IMR-90 (cell line): ENCODE results near the gene EGFR. TPM values are rescaled to one million over a fixed set of nuclear protein-coding genes. Genes with fewer than 3 reads are reported as not detected.

Source experiments
- ATAC-seq: fragments of 200-7000 bp; cut with Tn5 transposase; 2 replicates; pipeline ENCODE4 v1.9.1; 2020; ENCODE audit warnings: low read depth, mild to moderate bottlenecking, moderate library complexity
- BruUV-seq: library from RNA; stranded (reverse); fragments of 400-500 nt; replicated peaks from 2 replicates; lab custom pipeline; 2021; lab: Mats Ljungman, UMichigan
- CTCF ChIA-PET: fragments of 300-600 bp; formaldehyde crosslinking; extraction: SDS; loops from one replicate; lab custom pipeline; 2021; ENCODE audit warnings: antibody characterized with exemption; lab: Yijun Ruan, JAX
- POLR2A ChIA-PET: fragments of 300-600 bp; sonication (Branson Sonifier 250); formaldehyde crosslinking; loops from one replicate; lab custom pipeline; 2022; ENCODE audit warnings: antibody characterized with exemption; ENCODE audit not compliant: unreplicated experiment; lab: Charles Lee
- DNase-seq: peaks from one replicate; pipeline ENCODE4 v3.0.0; 2013
- H2AFZ ChIP-seq: replicated peaks from 2 replicates; pipeline ENCODE3; 2013; ENCODE audit warnings: low read length, mild to moderate bottlenecking; ENCODE audit not compliant: poor library complexity
- H2AK5ac ChIP-seq: 2 replicates; pipeline ENCODE4 v1.6.1; 2013; ENCODE audit warnings: low read depth, low read length, inconsistent platforms
- H2AK9ac ChIP-seq: replicated peaks from 2 replicates; pipeline ENCODE3; 2013; ENCODE audit warnings: mild to moderate bottlenecking, low read depth, low read length, moderate library complexity; ENCODE audit not compliant: poor library complexity
- H2BK120ac ChIP-seq: 2 replicates; pipeline ENCODE4 v1.6.1; 2013; ENCODE audit warnings: low read depth, low read length, inconsistent platforms
- H2BK15ac ChIP-seq: 3 replicates; pipeline ENCODE4 v1.6.1; 2013; ENCODE audit warnings: low read depth, low read length, inconsistent platforms
- H2BK20ac ChIP-seq: 2 replicates; pipeline ENCODE4 v1.6.1; 2013; ENCODE audit warnings: low read depth, mild to moderate bottlenecking, inconsistent platforms, low read length, moderate library complexity
- H2BK5ac ChIP-seq: 2 replicates; pipeline ENCODE4 v1.6.1; 2013; ENCODE audit warnings: mild to moderate bottlenecking, low read depth, low read length, inconsistent platforms; ENCODE audit not compliant: poor library complexity, severe bottlenecking
- H3K14ac ChIP-seq: replicated peaks from 2 replicates; pipeline ENCODE4 v1.6.1; 2013; ENCODE audit warnings: low read depth, low read length, inconsistent platforms
- H3K18ac ChIP-seq: 2 replicates; pipeline ENCODE4 v1.6.1; 2013; ENCODE audit warnings: low read depth, low read length, control low read depth
- H3K23ac ChIP-seq: 2 replicates; pipeline ENCODE4 v1.6.1; 2013; ENCODE audit warnings: low read depth, low read length, inconsistent platforms
- H3K27ac ChIP-seq: 2 replicates; pipeline ENCODE4 v1.5.1; 2013; ENCODE audit warnings: mild to moderate bottlenecking, control low read depth, low read length; ENCODE audit not compliant: insufficient read depth
- H3K27me3 ChIP-seq: 2 replicates; pipeline ENCODE4 v1.6.1; 2013; ENCODE audit warnings: low read length; ENCODE audit not compliant: control insufficient read depth, insufficient read depth
- H3K36me3 ChIP-seq: 2 replicates; pipeline ENCODE4 v1.6.1; 2013; ENCODE audit warnings: low read length, mixed read lengths; ENCODE audit not compliant: control insufficient read depth, insufficient read depth
- H3K4ac ChIP-seq: 2 replicates; pipeline ENCODE4 v1.6.1; 2013; ENCODE audit warnings: low read depth, low read length, inconsistent platforms
- H3K4me1 ChIP-seq: 2 replicates; pipeline ENCODE4 v1.6.1; 2013; ENCODE audit warnings: low read length, mixed read lengths; ENCODE audit not compliant: control insufficient read depth, insufficient read depth
- H3K4me2 ChIP-seq: 2 replicates; pipeline ENCODE4 v1.6.1; 2013; ENCODE audit warnings: low read depth, mild to moderate bottlenecking, control low read depth, low read length, moderate library complexity
- H3K4me3 ChIP-seq: 2 replicates; pipeline ENCODE4 v1.5.1; 2013; ENCODE audit warnings: low read depth, mild to moderate bottlenecking, control low read depth, low read length, moderate library complexity; ENCODE audit not compliant: insufficient read depth
- H3K56ac ChIP-seq: 2 replicates; pipeline ENCODE4 v1.6.1; 2013; ENCODE audit warnings: low read length, inconsistent platforms; ENCODE audit not compliant: insufficient read depth; ENCODE audit errors: extremely low read depth
- H3K79me1 ChIP-seq, 2 experiments: 2 replicates each; pipeline ENCODE4 v1.6.1; 2013; ENCODE audit warnings: low read length in 2 of 2, inconsistent platforms in 1 of 2, low read depth in 1 of 2
- H3K9ac ChIP-seq: 2 replicates; pipeline ENCODE4 v1.6.1; 2013; ENCODE audit warnings: low read depth, low read length, control low read depth
- H3K9me1 ChIP-seq: 2 replicates; pipeline ENCODE4 v1.6.1; 2013; ENCODE audit warnings: low read length, inconsistent platforms; ENCODE audit not compliant: insufficient read depth
- H3K9me3 ChIP-seq: 2 replicates; pipeline ENCODE4 v1.6.1; 2013; ENCODE audit warnings: low read length; ENCODE audit not compliant: control insufficient read depth, insufficient read depth
- H4K20me1 ChIP-seq: 2 replicates; pipeline ENCODE4 v1.6.1; 2013; ENCODE audit warnings: low read length, inconsistent platforms; ENCODE audit not compliant: insufficient read depth
- H4K5ac ChIP-seq: 2 replicates; pipeline ENCODE4 v1.6.1; 2013; ENCODE audit warnings: mild to moderate bottlenecking, low read depth, low read length, control low read depth
- H4K8ac ChIP-seq, 2 experiments: 2 replicates each; pipeline ENCODE4 v1.6.1; 2013; ENCODE audit warnings: low read depth in 2 of 2, low read length in 2 of 2, control low read depth in 1 of 2, inconsistent platforms in 1 of 2
- H4K91ac ChIP-seq: 2 replicates; pipeline ENCODE4 v1.6.1; 2013; ENCODE audit warnings: low read depth, low read length, inconsistent platforms; ENCODE audit not compliant: insufficient read depth
- BHLHE40 ChIP-seq: fragments of 150-350 bp; IDR thresholded peaks from 2 replicates; pipeline ENCODE4 v1.6.1; 2016; ENCODE audit warnings: mild to moderate bottlenecking, low read depth, low read length
- CEBPB ChIP-seq: IDR thresholded peaks from 2 replicates; pipeline ENCODE4 v1.6.1; 2012; ENCODE audit warnings: low read depth, low read length, improper control_type of control experiment
- CHD1 ChIP-seq: IDR thresholded peaks from 2 replicates; pipeline ENCODE4 v1.6.1; 2012; ENCODE audit warnings: low read depth, low read length, improper control_type of control experiment
- ELK1 ChIP-seq: fragments of 150-350 bp; IDR thresholded peaks from 2 replicates; pipeline ENCODE4 v1.6.1; 2016; ENCODE audit warnings: low read depth, mild to moderate bottlenecking, low read length, moderate library complexity, borderline replicate concordance
- FOS ChIP-seq: fragments of 150-350 bp; IDR thresholded peaks from 2 replicates; pipeline ENCODE4 v1.6.1; 2016; ENCODE audit warnings: low read depth, low read length
- MAFK ChIP-seq: IDR thresholded peaks from 2 replicates; pipeline ENCODE4 v1.6.1; 2012; ENCODE audit warnings: low read depth, low read length, improper control_type of control experiment
- MXI1 ChIP-seq: IDR thresholded peaks from 2 replicates; pipeline ENCODE4 v1.6.1; 2012; ENCODE audit warnings: low read depth, mild to moderate bottlenecking, low read length, moderate library complexity, borderline replicate concordance
- NFE2L2 ChIP-seq: fragments of 150-350 bp; IDR thresholded peaks from 2 replicates; pipeline ENCODE4 v1.6.1; 2016; ENCODE audit warnings: low read depth, mild to moderate bottlenecking, low read length
- POLR2A ChIP-seq: IDR thresholded peaks from 2 replicates; pipeline ENCODE4 v1.6.1; 2012; ENCODE audit warnings: mild to moderate bottlenecking, low read depth, low read length
- RAD21 ChIP-seq: IDR thresholded peaks from 2 replicates; pipeline ENCODE4 v1.6.1; 2012; ENCODE audit warnings: low read length, improper control_type of control experiment
- RCOR1 ChIP-seq: IDR thresholded peaks from 2 replicates; pipeline ENCODE4 v1.6.1; 2012; ENCODE audit warnings: mild to moderate bottlenecking, low read length, improper control_type of control experiment; ENCODE audit not compliant: insufficient replicate concordance
- RFX5 ChIP-seq: IDR thresholded peaks from 2 replicates; pipeline ENCODE4 v1.8.0; 2012; ENCODE audit warnings: low read depth, mild to moderate bottlenecking, low read length, moderate library complexity
- SMC3 ChIP-seq: fragments of 150-350 bp; IDR thresholded peaks from 2 replicates; pipeline ENCODE4 v1.6.1; 2016; ENCODE audit warnings: low read depth, mild to moderate bottlenecking, antibody characterized with exemption, low read length, moderate library complexity
- USF2 ChIP-seq: fragments of 150-350 bp; IDR thresholded peaks from 2 replicates; pipeline ENCODE4 v1.6.1; 2017; ENCODE audit warnings: mild to moderate bottlenecking, antibody characterized with exemption, low read length, low read depth
- WGBS, 2 experiments: methylation state at CpG; one replicate each; pipeline versions ENCODE4 v1.1.5 to v1.1.7; 2013; ENCODE audit warnings: missing lambda C conversion rate in 2 of 2; ENCODE audit not compliant: insufficient read length in 1 of 2; ENCODE audit errors: extremely low coverage in 2 of 2; 5-methylcytosine and 5-hydroxymethylcytosine counted together
- dilution Hi-C: fragments of 300-500 bp; cut with HindIII; formaldehyde crosslinking; loops from one replicate; pipeline ENCODE4 v1.14.3; 2018; ENCODE audit warnings: low sequenced_read_pairs; ENCODE audit not compliant: unreplicated experiment
- in situ Hi-C: fragments of 300-500 bp; cut with MboI; formaldehyde crosslinking; loops from 3 replicates; pipeline ENCODE4 v1.14.3; 2019; ENCODE audit warnings: low sequenced_read_pairs, inconsistent platforms, mixed read lengths
- intact Hi-C: fragments of 100-400 bp; cut with micrococcal nuclease; formaldehyde crosslinking; loops from 2 replicates; pipeline ENCODE4 v1.10.0; 2022
- polyA plus RNA-seq, 3 experiments: library from polyadenylated mRNA; depleted of rRNA; stranded (reverse); fragments of >200 nt; gene quantifications; 2 replicates each; pipeline ENCODE4 v1.2.3, GENCODE V29; 2012; ENCODE audit warnings: low replicate concordance in 1 of 3
- total RNA-seq: library from RNA; depleted of rRNA; stranded (reverse); fragments of >200 nt; gene quantifications from 2 replicates; pipeline ENCODE4 v1.2.3, GENCODE V29; 2012
- TF ChIP-seq, protein P1 (sequence below): conservative IDR thresholded peaks from 2 replicates; pipeline ENCODE4 v1.5.1; 2012; ENCODE audit warnings: mild to moderate bottlenecking, low read depth, low read length, improper control_type of control experiment

EGFR gene
- total and polyA plus RNA-seq, 2 of the 4 experiments (the other 2 are of a cell fraction) = 36.9 to 60.4 TPM

- POLR2A ChIA-PET = no interaction called here
- H3K4me3 ChIP-seq = no peak overlapping the region
- BruUV-seq = no TSS peak
- intact Hi-C loops = no loop called here
- H4K20me1 ChIP-seq = peaks cover 38% of the 10 kb centered on the region
- CTCF ChIA-PET = interaction anchor here (1.0 to 1.2 kb wide), 2 partner anchors 9 to 15 kb away, joined by 3 to 4 read pairs; no protein-coding TSS in a partner anchor
- H2BK120ac ChIP-seq = peak overlapping the region; percentile 67
- peak overlapping the region; percentile 51; the same call in 1 of the 2 replicates for H3K56ac ChIP-seq
- ATAC-seq = peak; percentile 62
- H3K9ac ChIP-seq = no peak overlapping the region
- in situ Hi-C loops = no loop called here
- peaks cover 57 to 96% of the 10 kb centered on the region in 2 experiments for H3K79me1 ChIP-seq
- H3K14ac ChIP-seq = peak overlapping the region; percentile 62
- H3K23ac ChIP-seq = peak overlapping the region; percentile 81
- peak overlapping the region; percentile 84 for H2AK9ac ChIP-seq
- H2BK20ac ChIP-seq = peak overlapping the region; percentile 87
- peaks cover 4% of the 10 kb centered on the region; the same call in 1 of the 2 replicates for H3K36me3 ChIP-seq
- H3K4me1 ChIP-seq = peaks cover 49% of the 10 kb centered on the region
- no peak overlapping the region for H3K4me2 ChIP-seq
- peak overlapping the region; percentile 89 for H4K91ac ChIP-seq
- dilution Hi-C loops = no loop called here
- H3K9me1 ChIP-seq = peaks cover 45% of the 10 kb centered on the region
- H4K8ac ChIP-seq = peak overlapping the region; percentile 34 to 78
- 0% methylated on average over 1 of the region's 2 CpGs; no CpG with 5 or more reads in 1 of the 2 experiments for WGBS, 2 experiments
- peak overlapping the region; percentile 42; the same call in 1 of the 2 replicates for H3K18ac ChIP-seq
- H4K5ac ChIP-seq = 0 out of 2 replicates have a peak overlapping the region, but pooled peaks have one; percentile 8
- H3K27me3 ChIP-seq = no peaks in the 10 kb centered on the region
- H2AK5ac ChIP-seq = peak overlapping the region; percentile 94
- peak overlapping the region; percentile 89 for H3K4ac ChIP-seq
- peak overlapping the region; percentile 58 for H3K27ac ChIP-seq
- peak overlapping the region; percentile 93 for H2BK5ac ChIP-seq
- H2BK15ac ChIP-seq = peak overlapping the region; percentile 61; the same call in 2 of the 3 replicates
- DNase-seq = peak; percentile 96
- no peak overlapping the region for H2AFZ ChIP-seq
- H3K9me3 ChIP-seq = no peaks in the 10 kb centered on the region
- TF ChIP-seq NFE2L2 (no peak), SMC3 (0 out of 2 replicates have a peak, but pooled peaks have one; percentile 5), POLR2A (no peak), MXI1 (no peak), CHD1 (no peak), FOS (peak; percentile 70), RAD21 (peak; percentile 24; the same call in 1 of the 2 replicates), CEBPB (peak; percentile 16), RFX5 (no peak), BHLHE40 (peak; percentile 53), USF2 (no peak), MAFK (peak; percentile 29; the same call in 1 of the 2 replicates), RCOR1 (no peak), ELK1 (no peak)
- TF ChIP-seq, protein P1, sequence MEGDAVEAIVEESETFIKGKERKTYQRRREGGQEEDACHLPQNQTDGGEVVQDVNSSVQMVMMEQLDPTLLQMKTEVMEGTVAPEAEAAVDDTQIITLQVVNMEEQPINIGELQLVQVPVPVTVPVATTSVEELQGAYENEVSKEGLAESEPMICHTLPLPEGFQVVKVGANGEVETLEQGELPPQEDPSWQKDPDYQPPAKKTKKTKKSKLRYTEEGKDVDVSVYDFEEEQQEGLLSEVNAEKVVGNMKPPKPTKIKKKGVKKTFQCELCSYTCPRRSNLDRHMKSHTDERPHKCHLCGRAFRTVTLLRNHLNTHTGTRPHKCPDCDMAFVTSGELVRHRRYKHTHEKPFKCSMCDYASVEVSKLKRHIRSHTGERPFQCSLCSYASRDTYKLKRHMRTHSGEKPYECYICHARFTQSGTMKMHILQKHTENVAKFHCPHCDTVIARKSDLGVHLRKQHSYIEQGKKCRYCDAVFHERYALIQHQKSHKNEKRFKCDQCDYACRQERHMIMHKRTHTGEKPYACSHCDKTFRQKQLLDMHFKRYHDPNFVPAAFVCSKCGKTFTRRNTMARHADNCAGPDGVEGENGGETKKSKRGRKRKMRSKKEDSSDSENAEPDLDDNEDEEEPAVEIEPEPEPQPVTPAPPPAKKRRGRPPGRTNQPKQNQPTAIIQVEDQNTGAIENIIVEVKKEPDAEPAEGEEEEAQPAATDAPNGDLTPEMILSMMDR = no peak
Observed at GRCh38 chr7:55052081-55052480, 33.3 kb downstream of the EGFR start.
